ENCODE measurements around the gene PXN.

The PXN gene

GRCh38 chr12:120261951-120262851, 3.3 kb downstream of the PXN start:
- H3K4me3 ChIP-seq (ENCODE audit: low read depth, low read length), result no peak overlapping the region
- TF ChIP-seq CTCF (IDR thresholded peaks at IDR 0.05; ENCODE audit: control insufficient read depth, extremely low read depth, insufficient read depth), result no peak
- no peak for DNase-seq (ENCODE audit: low read depth)

- H3K4me3 ChIP-seq (ENCODE audit: low read depth, low read length), result no peak overlapping the region
- no peak for TF ChIP-seq CTCF (IDR thresholded peaks at IDR 0.05; ENCODE audit: control insufficient read depth, extremely low read depth, insufficient read depth)
- no peak for DNase-seq (ENCODE audit: low read depth)
Observed at GRCh38 chr12:120260607-120261006, 4.9 kb downstream of the PXN start.

GRCh38 chr12:120259418-120260202, 5.9 kb downstream of the PXN start:
- TF ChIP-seq CTCF (IDR thresholded peaks at IDR 0.05; ENCODE audit: control insufficient read depth, extremely low read depth, insufficient read depth), result no peak
- no peak for DNase-seq (ENCODE audit: low read depth)
- no peak overlapping the region for H3K4me3 ChIP-seq (ENCODE audit: low read depth, low read length)

GRCh38 chr12:120258323-120258896, 7.1 kb downstream of the PXN start:
- no peak for TF ChIP-seq CTCF (IDR thresholded peaks at IDR 0.05; ENCODE audit: control insufficient read depth, extremely low read depth, insufficient read depth)
- no peak overlapping the region for H3K4me3 ChIP-seq (ENCODE audit: low read depth, low read length)
- no peak for DNase-seq (ENCODE audit: low read depth)

GRCh38 chr12:120257041-120257821, 8.3 kb downstream of the PXN start:
- H3K4me3 ChIP-seq (ENCODE audit: low read depth, low read length), result no peak overlapping the region
- peak; percentile 89 for DNase-seq (ENCODE audit: low read depth)

More at GRCh38 chr12:120257041-120257821, 8.3 kb downstream of the PXN start:
- no peak for TF ChIP-seq CTCF (IDR thresholded peaks at IDR 0.05; ENCODE audit: control insufficient read depth, extremely low read depth, insufficient read depth)

All from LNCaP clone FGC (cell line).